Pancreas (tissue), 10 donors: ENCODE data around the gene TMEM247. TPM values are rescaled to one million over a fixed set of nuclear protein-coding genes. Genes with fewer than 3 reads are reported as not detected.

Experiments
- ATAC-seq, 4 donors: fragments of 200-7000 bp; cut with Tn5 transposase; one replicate each; pipeline versions ENCODE4 v1.8.0 to v1.9.1; 2020; ENCODE audit warnings: mild to moderate bottlenecking in 4 of 4, moderate library complexity in 4 of 4
- DNase-seq, 6 donors: peaks; one replicate each; pipeline ENCODE4 v3.0.0-alpha.2; 2020
- FAIRE-seq: peaks from 2 replicates; lab custom pipeline; 2012; peaks lifted over from hg19 to GRCh38; lab: Jason Lieb, UNC
- H3K27ac ChIP-seq, 4 donors: fragments of 200-600 bp; sonication (generic); 1 replicate in 3 of 4; 2 replicates in 1 of 4; pipeline versions ENCODE4 v1.5.0 to v1.8.0; 2020
- H3K27me3 ChIP-seq, 4 donors: fragments of 200-600 bp; one replicate each; pipeline ENCODE4 v1.8.0; 2021
- H3K36me3 ChIP-seq, 3 donors: fragments of 200-600 bp; sonication (generic) in 1 of 3; one replicate each; pipeline versions ENCODE4 v1.5.0 to v1.8.0; 2020 to 2021
- H3K4me1 ChIP-seq, 3 donors: fragments of 200-600 bp; one replicate each; pipeline ENCODE4 v1.8.0; 2021
- H3K4me3 ChIP-seq, 4 donors: fragments of 200-600 bp; sonication (generic) in 2 of 4; one replicate each; pipeline versions ENCODE4 v1.5.0 to v1.8.0; 2020 to 2021
- H3K9me3 ChIP-seq, 4 donors: fragments of 200-600 bp; one replicate each; pipeline ENCODE4 v1.8.0; 2021
- WGBS, 2 donors: extraction: QIAGEN DNeasy Blood & Tissue Kit; methylation state at CpG; one replicate each; pipeline ENCODE4 v1.1.7; 2013; 5-methylcytosine and 5-hydroxymethylcytosine counted together
- intact Hi-C, 3 donors: fragments of 100-400 bp; cut with DNase I; formaldehyde crosslinking; loops; one replicate each; pipeline versions ENCODE4 v1.11.1 to v1.14.2; 2022
- polyA plus RNA-seq, 2 donors: library from polyadenylated mRNA; stranded (reverse); fragments of 200-250 nt; gene quantifications; one replicate each; pipeline ENCODE4 v1.2.3, GENCODE V29; 2013
- total RNA-seq, 6 donors: library from RNA; stranded (reverse); fragmentation: NEBNext Ultra II Directional in 4 of 6; extraction: Animal tissue kit (Norgen Biotek cat#: 25700) in 4 of 6; gene quantifications; one replicate each; pipeline versions ENCODE4 v1.2.1 to v1.2.4, GENCODE V29; 2021 to 2023
- TF ChIP-seq, protein P1 (sequence below), 4 donors: fragments of 200-600 bp; sonication (generic) in 3 of 4; IDR thresholded peaks; one replicate each; pipeline versions ENCODE4 v1.5.0 to v1.8.0; 2021; ENCODE audit warnings: antibody characterized with exemption in 4 of 4
- donor health status: healthy with polysubstance abuse.
- donor health status: DM: no; HTN: no; CAD: no; lungs with moderate emphysema.
- donor health status: DM: no; HTN: no; CAD: no.
- donor health status: control.
- donor health status: control.
- donor health status: Bipolar disorder and iron deficiency.
- donor health status: DM: yes; HTN: yes; CAD: no.
- donor health status: DM: no; HTN: no; CAD: no.
- donor health status: DM: no; HTN: no; CAD: no.
- donor health status: DM: yes; HTN: yes; CAD: no.

TMEM247 gene
- total and polyA plus RNA-seq, 8 donors = not detected

- no peaks in the 10 kb centered on the region for H3K9me3 ChIP-seq
- no peak overlapping the region for H3K27ac ChIP-seq
- no peak for ATAC-seq
- no peak overlapping the region for H3K4me3 ChIP-seq
- H3K27me3 ChIP-seq = no peaks in the 10 kb centered on the region
- TF ChIP-seq, protein P1, sequence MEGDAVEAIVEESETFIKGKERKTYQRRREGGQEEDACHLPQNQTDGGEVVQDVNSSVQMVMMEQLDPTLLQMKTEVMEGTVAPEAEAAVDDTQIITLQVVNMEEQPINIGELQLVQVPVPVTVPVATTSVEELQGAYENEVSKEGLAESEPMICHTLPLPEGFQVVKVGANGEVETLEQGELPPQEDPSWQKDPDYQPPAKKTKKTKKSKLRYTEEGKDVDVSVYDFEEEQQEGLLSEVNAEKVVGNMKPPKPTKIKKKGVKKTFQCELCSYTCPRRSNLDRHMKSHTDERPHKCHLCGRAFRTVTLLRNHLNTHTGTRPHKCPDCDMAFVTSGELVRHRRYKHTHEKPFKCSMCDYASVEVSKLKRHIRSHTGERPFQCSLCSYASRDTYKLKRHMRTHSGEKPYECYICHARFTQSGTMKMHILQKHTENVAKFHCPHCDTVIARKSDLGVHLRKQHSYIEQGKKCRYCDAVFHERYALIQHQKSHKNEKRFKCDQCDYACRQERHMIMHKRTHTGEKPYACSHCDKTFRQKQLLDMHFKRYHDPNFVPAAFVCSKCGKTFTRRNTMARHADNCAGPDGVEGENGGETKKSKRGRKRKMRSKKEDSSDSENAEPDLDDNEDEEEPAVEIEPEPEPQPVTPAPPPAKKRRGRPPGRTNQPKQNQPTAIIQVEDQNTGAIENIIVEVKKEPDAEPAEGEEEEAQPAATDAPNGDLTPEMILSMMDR (IDR thresholded peaks at IDR 0.05) = no peak
- no peak for DNase-seq
- intact Hi-C loops = no loop called here
- FAIRE-seq = no peak
- 87 to 88% methylated on average over 10 of the region's 10 CpGs for WGBS, 2 donors
- H3K4me1 ChIP-seq = no peaks in the 10 kb centered on the region
- no peaks in the 10 kb centered on the region for H3K36me3 ChIP-seq
Measured at GRCh38 chr2:46512185-46512584, 32.8 kb downstream of the TMEM247 start.

DNA sequence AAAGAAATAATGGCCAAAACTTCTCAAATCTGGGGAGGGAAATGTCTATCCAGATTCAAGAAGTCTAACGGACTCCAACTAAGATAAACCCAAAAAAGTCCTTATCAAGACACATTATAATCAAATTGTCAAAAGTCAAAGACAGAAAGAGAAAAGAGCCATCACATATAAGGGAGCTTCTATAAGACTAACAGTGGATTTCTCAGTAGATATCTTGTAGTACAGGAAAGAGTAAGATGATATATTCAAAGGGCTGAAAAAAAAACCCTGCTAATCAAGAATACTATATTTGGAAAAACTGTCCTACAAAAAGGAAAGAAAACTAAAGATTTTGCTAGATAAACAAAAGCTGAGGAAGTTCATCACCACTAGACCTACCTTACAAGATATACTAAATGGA, 35.4 kb downstream of the TMEM247 start:
- no peak for DNase-seq
- no peak for FAIRE-seq
- ATAC-seq = no peak
- Histone ChIP-seq H3K27ac (no peak overlapping the region), H3K9me3 (no peaks in the 10 kb centered on the region), H3K27me3 (no peaks in the 10 kb centered on the region), H3K36me3 (no peaks in the 10 kb centered on the region), H3K4me1 (no peaks in the 10 kb centered on the region), H3K4me3 (no peak overlapping the region)
- intact Hi-C loops = no loop called here
- WGBS, 2 donors = 87 to 88% methylated on average over 1 of the region's 1 CpG
- TF ChIP-seq, protein P1 (IDR thresholded peaks at IDR 0.05) = no peak

GRCh38 chr2:46517485-46517884, 38.1 kb downstream of the TMEM247 start:
- ATAC-seq = no peak
- Histone ChIP-seq H3K36me3 (no peaks in the 10 kb centered on the region), H3K4me1 (no peaks in the 10 kb centered on the region), H3K27ac (no peak overlapping the region), H3K27me3 (no peaks in the 10 kb centered on the region), H3K9me3 (no peaks in the 10 kb centered on the region), H3K4me3 (no peak overlapping the region)
- 73 to 83% methylated on average over 1 of the region's 1 CpG for WGBS, 2 donors
- TF ChIP-seq, protein P1 (IDR thresholded peaks at IDR 0.05) = no peak
- intact Hi-C loops = no loop called here
- FAIRE-seq = no peak
- DNase-seq = no peak

- DNase-seq (no peak), FAIRE-seq (no peak), ATAC-seq (no peak)
- no peak overlapping the region for H3K4me3 ChIP-seq
- H3K36me3 ChIP-seq = no peaks in the 10 kb centered on the region
- TF ChIP-seq, protein P1 (IDR thresholded peaks at IDR 0.05) = no peak
- H3K27ac ChIP-seq = no peak overlapping the region
- H3K27me3 ChIP-seq = no peaks in the 10 kb centered on the region
- 75 to 82% methylated on average over 7 of the region's 7 CpGs for WGBS, 2 donors
- H3K4me1 ChIP-seq = no peaks in the 10 kb centered on the region
- intact Hi-C loops = no loop called here
- no peaks in the 10 kb centered on the region for H3K9me3 ChIP-seq
Measured at GRCh38 chr2:46518861-46519260, 39.5 kb downstream of the TMEM247 start.

- TF ChIP-seq, protein P1 (IDR thresholded peaks at IDR 0.05) = no peak
- H3K4me1 ChIP-seq = no peaks in the 10 kb centered on the region
- FAIRE-seq = no peak
- H3K9me3 ChIP-seq = no peaks in the 10 kb centered on the region
- ATAC-seq = no peak
- H3K4me3 ChIP-seq = no peak overlapping the region
- intact Hi-C loops = no loop called here
- H3K27me3 ChIP-seq = no peaks in the 10 kb centered on the region
- DNase-seq = no peak
- WGBS, 2 donors = 72 to 78% methylated on average over 7 of the region's 7 CpGs
- no peak overlapping the region for H3K27ac ChIP-seq
- H3K36me3 ChIP-seq = no peaks in the 10 kb centered on the region
Measured at GRCh38 chr2:46519265-46519664, 39.9 kb downstream of the TMEM247 start.
